GM12874 (cell line): ENCODE results near the gene DYRK2.

ENCODE experiments used
- CTCF ChIP-seq: IDR thresholded peaks from 2 replicates; pipeline ENCODE4 v1.5.1; 2011; ENCODE audit warnings: low read depth, mild to moderate bottlenecking, control low read depth, low read length, moderate library complexity; ENCODE audit not compliant: insufficient read depth

Gene DYRK2

DNA sequence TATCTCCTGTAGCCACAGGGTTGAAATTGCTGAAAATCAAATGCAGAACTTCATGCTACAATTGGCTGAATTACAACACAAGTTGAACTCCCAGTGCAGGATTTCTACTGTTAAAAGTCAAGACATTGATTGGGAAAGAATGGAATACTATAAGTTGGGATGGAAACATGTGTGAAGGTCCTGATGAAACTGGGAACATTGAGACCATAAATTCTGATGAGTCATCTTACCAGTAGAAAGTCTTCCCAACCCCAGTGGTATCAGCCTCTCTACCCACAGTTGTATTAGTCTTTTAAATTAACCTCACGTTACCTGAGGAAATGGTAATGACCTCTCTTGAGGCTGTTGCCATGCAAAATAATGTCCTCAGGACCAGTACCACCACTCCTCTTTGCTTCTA is 27.4 kb upstream of the DYRK2 start:
- no peak for TF ChIP-seq CTCF

- no peak for TF ChIP-seq CTCF
Observed at GRCh38 chr12:67621926-67622325, 26.6 kb upstream of the DYRK2 start.

GRCh38 chr12:67623259-67623658 is 25.3 kb upstream of the DYRK2 start:
- no peak for TF ChIP-seq CTCF

DNA sequence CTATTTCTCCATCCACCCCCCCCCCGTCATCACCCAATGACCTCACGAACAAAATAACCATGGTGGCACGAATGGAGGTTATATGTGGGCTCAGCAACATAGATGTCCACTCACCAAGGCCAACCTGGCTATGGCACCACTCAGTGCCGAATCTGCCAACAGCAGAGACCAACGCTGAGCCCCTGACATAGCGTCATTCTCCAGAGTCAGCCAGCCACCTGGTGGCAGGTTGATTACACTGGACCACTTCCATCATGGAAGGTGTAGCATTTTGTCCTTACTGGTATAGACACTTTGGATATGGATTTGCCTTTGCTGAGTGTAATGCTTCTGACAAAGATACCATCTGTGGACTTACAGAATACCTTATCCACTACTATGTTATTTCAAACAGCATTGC is 24.2 kb upstream of the DYRK2 start:
- TF ChIP-seq CTCF, result no peak

DNA sequence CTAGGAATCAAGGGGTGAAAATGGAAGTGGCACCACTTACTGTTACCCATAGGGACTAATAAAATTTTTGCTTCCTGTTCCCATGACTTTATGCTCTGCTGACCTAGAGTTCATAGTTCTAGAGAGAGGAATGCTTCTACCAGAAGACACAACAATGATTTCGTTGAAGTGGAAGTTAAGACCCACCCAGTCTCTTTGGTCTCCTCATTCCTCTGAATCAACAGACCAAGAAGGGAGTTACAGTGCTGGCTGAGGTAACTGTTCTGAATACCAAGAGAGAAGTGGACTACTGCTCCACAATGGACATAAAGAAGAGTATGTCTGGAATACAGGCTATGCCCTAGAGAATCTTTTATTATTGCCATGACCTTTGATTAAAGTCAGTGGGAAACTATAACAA is 23.5 kb upstream of the DYRK2 start:
- TF ChIP-seq CTCF, result no peak

DNA sequence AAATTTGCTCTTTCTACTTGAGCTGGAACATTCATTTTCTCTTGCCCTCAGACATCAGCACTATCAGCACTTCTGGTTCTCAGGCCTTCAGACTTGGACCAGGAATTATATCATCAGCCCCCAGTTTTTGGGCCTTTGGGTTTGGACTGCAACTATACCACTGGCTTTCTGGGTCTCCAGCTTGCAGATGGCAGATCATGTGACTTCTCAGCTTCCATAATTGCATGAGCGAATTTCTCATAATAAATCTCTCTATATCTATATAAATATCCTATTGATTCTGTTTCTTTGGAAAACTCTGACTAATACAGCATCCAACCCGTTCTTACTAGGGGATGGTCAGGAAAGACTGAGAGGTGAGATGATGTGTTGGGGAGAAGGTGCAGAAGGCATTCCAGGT is 22.4 kb upstream of the DYRK2 start:
- TF ChIP-seq CTCF, result no peak

GRCh38 chr12:67630373-67631088 is 18.0 kb upstream of the DYRK2 start:
- TF ChIP-seq CTCF, result no peak
